ENCODE data around the gene CAPZA3.
"Not testable (repeated sequence)": the region's sequence is repeated elsewhere in the genome, so short reads cannot be mapped to it uniquely, and the experiment has no call there.

Gene CAPZA3

DNA sequence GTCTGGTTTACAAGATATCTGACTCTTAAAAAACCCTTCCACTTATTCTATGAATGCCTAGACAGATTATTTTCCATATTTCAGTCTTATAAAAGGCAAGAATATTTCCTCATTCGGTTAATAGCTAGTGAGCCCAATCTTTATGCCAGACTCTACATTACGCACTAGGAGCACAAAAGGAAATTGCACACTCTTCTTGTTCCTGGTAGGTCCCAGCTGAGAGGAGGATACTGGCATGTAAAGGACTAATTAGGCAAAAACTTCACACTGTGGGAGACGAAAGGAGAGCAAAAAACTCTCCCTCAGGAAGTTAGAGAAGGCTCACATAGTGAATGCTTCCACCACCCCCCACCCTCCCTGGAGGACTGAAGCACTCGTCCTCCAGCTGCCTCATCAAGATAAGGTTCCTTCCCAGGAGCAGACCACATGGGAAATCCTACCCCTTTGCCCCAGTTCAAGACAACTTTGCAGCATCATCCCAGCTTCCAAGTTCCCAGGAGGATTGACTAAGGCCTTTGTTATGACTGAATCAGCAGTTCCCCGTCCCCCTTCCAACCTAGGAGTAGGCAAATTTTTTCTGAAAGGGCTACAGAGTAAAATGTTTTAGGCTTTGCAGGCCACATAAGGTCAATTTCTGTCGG is 14.5 kb downstream of the CAPZA3 start:
- H3K4me2 ChIP-seq, result no peak overlapping the region

DNA sequence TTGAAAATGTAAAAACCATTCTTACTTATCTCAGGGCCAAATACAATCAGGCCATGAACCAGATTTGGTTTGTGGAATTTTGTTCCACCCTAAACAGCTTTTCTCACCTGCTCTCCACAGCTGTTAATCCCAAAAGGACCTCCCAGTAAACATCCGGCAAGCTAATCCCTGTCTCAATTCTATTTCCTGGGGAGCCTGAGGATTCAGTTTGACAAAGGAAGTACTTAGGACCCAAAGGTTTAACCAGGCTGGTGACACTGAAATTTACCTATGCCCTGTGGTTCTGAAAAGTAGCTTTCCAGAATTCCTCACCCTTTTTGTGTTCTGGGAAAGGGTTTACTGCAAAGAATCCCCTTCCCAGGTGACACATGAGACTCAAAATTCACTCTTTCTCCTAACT is 15.0 kb downstream of the CAPZA3 start:
- Histone ChIP-seq H3K9me3 (replicated peaks in 1 of 11) (no peaks in the 10 kb centered on the region), H3K4me2 (no peak overlapping the region)
- TF ChIP-seq Cebpa-rat (IDR thresholded peaks at IDR 0.05), result no peak

More for the DNA sequence above, 14.5 kb downstream of the CAPZA3 start:
- H3K9ac ChIP-seq, result no peak overlapping the region
- TF ChIP-seq Cebpa-rat (IDR thresholded peaks at IDR 0.05), result no peak
- no peaks in the 10 kb centered on the region for H3K36me3 ChIP-seq
- no peak overlapping the region for H3K27ac ChIP-seq
- H3K4me1 ChIP-seq, result 0 out of 20 replicates have a peak, but pooled peaks cover 0 to 4% (median 0%) of the 10 kb centered on the region in 10 experiments
- no peak overlapping the region for H3K4me3 ChIP-seq
- H4K20me1 ChIP-seq, result no peaks in the 10 kb centered on the region
- H3K27me3 ChIP-seq, result no peaks in the 10 kb centered on the region
- H3K9me3 ChIP-seq (replicated peaks in 1 of 11), result no peaks in the 10 kb centered on the region

DNA sequence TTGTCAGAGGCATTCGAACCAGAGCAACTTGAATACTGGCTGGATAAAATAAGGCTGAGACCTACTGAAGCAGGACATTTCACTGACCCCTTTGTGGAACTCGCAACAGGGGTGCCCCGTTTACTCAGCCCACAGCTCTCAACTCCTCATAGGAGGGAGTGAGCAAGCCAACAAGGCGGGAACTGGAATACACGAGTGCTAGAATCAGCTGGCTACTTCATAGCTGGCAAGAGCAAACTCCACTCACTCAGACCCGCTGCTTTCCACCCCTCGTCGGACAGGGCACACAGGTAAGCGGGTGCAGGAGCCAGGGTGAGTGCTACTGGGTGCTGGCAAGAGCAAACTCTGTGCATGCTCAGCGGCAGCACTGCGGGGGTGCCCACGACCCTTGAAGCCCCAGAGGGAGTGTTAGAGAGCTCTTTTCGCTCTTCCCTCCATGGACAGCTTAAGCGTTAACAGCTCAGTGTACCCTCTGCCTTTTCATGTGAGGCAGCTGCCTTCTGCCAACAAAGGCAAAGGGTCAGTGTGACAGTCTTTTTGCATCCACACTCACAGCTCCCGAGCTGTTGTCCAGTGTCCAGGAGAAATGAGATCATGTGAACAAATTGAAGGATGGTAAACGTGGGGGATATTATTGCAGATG is 15.7 kb downstream of the CAPZA3 start:
- Histone ChIP-seq H3K27ac (no peak overlapping the region), H3K9ac (no peak overlapping the region), H3K4me2 (no peak overlapping the region), H3K4me3 (no peak overlapping the region), H3K36me3 (no peaks in the 10 kb centered on the region), H3K27me3 (no peaks in the 10 kb centered on the region), H4K20me1 (no peaks in the 10 kb centered on the region), H3K4me1 (0 out of 20 replicates have a peak, but pooled peaks cover 0 to 4% (median 0%) of the 10 kb centered on the region in 10 experiments), H3K9me3 (replicated peaks in 1 of 11) (no peaks in the 10 kb centered on the region)
- no peak for TF ChIP-seq Cebpa-rat (IDR thresholded peaks at IDR 0.05)

More for the DNA sequence above, 15.0 kb downstream of the CAPZA3 start:
- Histone ChIP-seq H3K27me3 (no peaks in the 10 kb centered on the region), H3K36me3 (no peaks in the 10 kb centered on the region), H3K4me1 (0 out of 20 replicates have a peak, but pooled peaks cover 0 to 4% (median 0%) of the 10 kb centered on the region in 10 experiments), H3K9ac (no peak overlapping the region), H4K20me1 (no peaks in the 10 kb centered on the region), H3K4me3 (no peak overlapping the region), H3K27ac (no peak overlapping the region)

DNA sequence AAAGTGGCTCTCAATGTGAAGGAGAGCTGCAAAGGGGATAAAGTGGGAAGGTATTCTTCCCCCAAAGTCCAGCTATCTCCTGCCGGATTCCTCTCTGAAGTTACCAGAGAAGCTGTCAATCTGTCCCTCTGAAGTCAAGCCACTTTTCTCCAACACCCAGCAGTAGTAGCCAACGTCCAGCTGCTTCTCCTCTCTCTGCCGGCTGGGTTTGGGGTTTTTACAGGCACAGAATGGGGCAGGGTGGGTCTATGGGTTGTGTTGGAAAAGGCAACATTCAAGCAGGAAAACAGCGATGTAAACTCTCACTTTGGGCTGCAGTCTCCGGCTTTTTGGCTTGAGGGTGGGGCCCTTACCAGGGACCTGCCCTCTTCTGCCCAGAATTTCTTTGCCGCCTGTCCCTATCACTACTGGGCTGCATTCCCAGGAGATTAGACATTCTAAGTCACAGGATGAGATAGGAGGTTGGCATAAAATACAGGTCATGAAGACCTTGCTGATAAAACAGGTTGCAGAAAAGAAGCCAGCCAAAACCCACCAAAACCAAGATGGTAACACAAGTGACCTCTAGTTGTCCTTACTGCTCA is 16.3 kb downstream of the CAPZA3 start:
- H3K27me3 ChIP-seq, result no peaks in the 10 kb centered on the region
- no peaks in the 10 kb centered on the region for H3K9me3 ChIP-seq (replicated peaks in 1 of 11)
- no peaks in the 10 kb centered on the region for H3K36me3 ChIP-seq
- no peak overlapping the region for H3K27ac ChIP-seq
- no peak overlapping the region for H3K4me2 ChIP-seq
- H4K20me1 ChIP-seq, result no peaks in the 10 kb centered on the region
- H3K4me1 ChIP-seq, result 0 out of 20 replicates have a peak, but pooled peaks cover 0 to 4% (median 0%) of the 10 kb centered on the region in 10 experiments
- no peak for TF ChIP-seq Cebpa-rat (IDR thresholded peaks at IDR 0.05)
- H3K9ac ChIP-seq, result no peak overlapping the region
- no peak overlapping the region for H3K4me3 ChIP-seq

DNA sequence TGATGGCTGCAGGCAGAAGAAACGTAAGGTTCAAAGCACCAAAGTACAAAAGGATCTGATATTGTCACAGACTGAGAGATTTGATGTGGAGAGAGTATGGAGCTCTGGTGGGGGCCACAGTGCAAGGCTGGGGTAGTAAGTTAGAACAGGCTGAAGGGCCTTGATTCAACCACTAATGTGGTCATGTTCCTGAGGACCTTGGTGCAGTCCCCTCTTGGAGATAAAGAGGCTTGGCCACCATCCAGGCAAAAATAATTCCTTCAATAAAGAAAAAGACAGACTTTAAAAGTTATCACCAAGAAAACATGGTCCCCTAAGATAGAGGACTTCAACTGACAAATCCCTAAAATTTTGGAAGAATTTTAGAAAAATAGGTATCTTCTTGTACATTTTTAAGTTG is 17.4 kb downstream of the CAPZA3 start:
- no peak overlapping the region for H3K4me3 ChIP-seq
- H3K9me3 ChIP-seq (replicated peaks in 1 of 11), result no peaks in the 10 kb centered on the region
- no peak overlapping the region for H3K4me2 ChIP-seq
- no peaks in the 10 kb centered on the region for H3K36me3 ChIP-seq
- no peak for TF ChIP-seq Cebpa-rat (IDR thresholded peaks at IDR 0.05)
- H3K9ac ChIP-seq, result no peak overlapping the region
- 0 out of 20 replicates have a peak, but pooled peaks cover 0 to 4% (median 0%) of the 10 kb centered on the region in 10 experiments for H3K4me1 ChIP-seq
- H4K20me1 ChIP-seq, result no peaks in the 10 kb centered on the region
- H3K27me3 ChIP-seq, result no peaks in the 10 kb centered on the region
- H3K27ac ChIP-seq, result no peak overlapping the region

DNA sequence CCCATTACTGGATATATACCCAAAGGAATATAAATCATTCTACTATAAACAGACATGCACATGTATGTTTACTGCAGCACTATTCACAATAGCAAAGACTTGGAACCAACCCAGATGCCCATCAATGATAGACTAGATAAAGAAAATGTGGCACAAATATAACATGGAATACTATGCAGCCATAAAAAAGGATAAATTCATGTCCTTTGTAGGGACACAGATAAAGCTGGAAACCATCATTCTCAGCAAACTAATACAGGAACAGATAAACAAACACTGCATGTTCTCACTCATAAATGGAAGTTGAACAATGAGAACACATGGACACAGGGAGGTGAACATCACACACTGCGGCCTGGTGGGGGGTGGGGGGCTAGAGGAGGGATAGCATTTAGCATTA is 28.6 kb downstream of the CAPZA3 start:
- H3K27me3 ChIP-seq; H3K4me1 ChIP-seq; H3K27ac ChIP-seq; H4K20me1 ChIP-seq; H3K9ac ChIP-seq; H3K9me3 ChIP-seq (replicated peaks in 1 of 11); H3K4me2 ChIP-seq; H3K4me3 ChIP-seq; H3K36me3 ChIP-seq: not testable (repeated sequence)

DNA sequence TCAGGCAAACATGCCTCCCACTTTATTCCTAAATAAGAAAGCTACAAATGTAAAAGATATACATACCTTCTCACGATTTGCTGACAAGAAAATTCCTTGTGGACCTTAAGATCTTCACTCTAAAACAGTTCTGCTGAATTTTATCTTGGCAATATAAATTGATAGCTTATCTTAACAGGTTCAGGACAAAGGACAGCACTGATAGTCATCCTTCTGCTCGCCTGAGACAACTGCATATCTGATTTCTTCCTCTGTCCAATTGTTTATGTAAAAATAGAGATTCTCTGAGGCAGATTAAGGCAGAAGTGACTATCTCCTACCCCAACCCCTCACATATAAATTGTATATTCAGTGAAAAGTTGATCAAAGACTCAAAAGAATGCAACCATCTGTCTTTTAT is 44.9 kb downstream of the CAPZA3 start:
- no peak for TF ChIP-seq Cebpa-rat (IDR thresholded peaks at IDR 0.05)
- no peaks in the 10 kb centered on the region for H3K36me3 ChIP-seq
- no peaks in the 10 kb centered on the region for H3K9me3 ChIP-seq (replicated peaks in 1 of 11)
- H3K27me3 ChIP-seq, result no peaks in the 10 kb centered on the region
- no peak overlapping the region for H3K27ac ChIP-seq
- no peak overlapping the region for H3K4me3 ChIP-seq
- no peak overlapping the region for H3K9ac ChIP-seq
- H4K20me1 ChIP-seq, result no peaks in the 10 kb centered on the region
- no peak overlapping the region for H3K4me2 ChIP-seq
- no peaks in the 10 kb centered on the region for H3K4me1 ChIP-seq

DNA sequence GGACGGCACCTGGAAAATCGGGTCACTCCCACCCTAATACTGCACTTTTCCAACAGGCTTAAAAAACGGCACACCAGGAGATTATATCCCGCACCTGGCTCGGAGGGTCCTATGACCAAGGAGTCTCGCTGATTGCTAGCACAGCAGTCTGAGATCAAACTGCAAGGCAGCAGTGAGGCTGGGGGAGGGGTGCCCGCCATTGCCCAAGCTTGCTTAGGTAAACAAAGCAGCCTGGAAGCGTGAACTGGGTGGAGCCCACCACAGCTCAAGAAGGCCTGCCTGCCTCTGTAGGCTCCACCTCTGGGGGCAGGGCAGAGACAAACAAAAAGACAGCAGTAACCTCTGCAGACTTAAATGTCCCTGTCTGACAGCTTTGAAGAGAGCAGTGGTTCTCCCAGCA is 47.5 kb downstream of the CAPZA3 start:
- not testable (repeated sequence) for H3K27me3 ChIP-seq; H3K4me2 ChIP-seq; H3K27ac ChIP-seq; H4K20me1 ChIP-seq; H3K4me3 ChIP-seq; H3K4me1 ChIP-seq; H3K36me3 ChIP-seq; H3K9ac ChIP-seq; H3K9me3 ChIP-seq (replicated peaks in 1 of 11)

Data from BLaER1 treated with 17β-estradiol and CSF1 and Interleukin-3, amounts not matched to agents 10 nM and 100 nM (cell line).